Measurements from ENCODE around the gene MANSC4.

MANSC4 gene

GRCh38 chr12:27779920-27780611 is at the start of gene MANSC4, which contains the start of gene KLHL42:
Gene MANSC4 (minus strand): TSS chr12:27780236. CDS start chr12:27771276, 8,960 bp downstream.
Gene KLHL42 (plus strand): TSS chr12:27780233. CDS start chr12:27780331, 98 bp downstream.
- DNase-seq = no peak

GRCh38 chr12:27828196-27828595 is 48.2 kb upstream of the MANSC4 start:
- DNase-seq = no peak

GRCh38 chr12:27826076-27826475 is 46.0 kb upstream of the MANSC4 start:
- no peak for DNase-seq

GRCh38 chr12:27824126-27824842 is 44.2 kb upstream of the MANSC4 start:
- DNase-seq = no peak

- no peak for DNase-seq
Observed at GRCh38 chr12:27823038-27823437, 43.0 kb upstream of the MANSC4 start.

GRCh38 chr12:27822076-27822712 is 42.2 kb upstream of the MANSC4 start:
- DNase-seq = no peak

- DNase-seq = no peak
Observed at GRCh38 chr12:27821259-27821973, 41.4 kb upstream of the MANSC4 start.

GRCh38 chr12:27820564-27820963 is 40.5 kb upstream of the MANSC4 start:
- no peak for DNase-seq

GRCh38 chr12:27818401-27818918 is 38.4 kb upstream of the MANSC4 start:
- no peak for DNase-seq

- DNase-seq = no peak
Observed at GRCh38 chr12:27817766-27818165, 37.7 kb upstream of the MANSC4 start.

- DNase-seq = no peak
Observed at GRCh38 chr12:27814851-27815591, 35.0 kb upstream of the MANSC4 start.

- DNase-seq = no peak
Observed at GRCh38 chr12:27814411-27814810, 34.4 kb upstream of the MANSC4 start.

GRCh38 chr12:27812502-27812901 is 32.5 kb upstream of the MANSC4 start:
- DNase-seq = no peak

- no peak for DNase-seq
Observed at GRCh38 chr12:27810756-27811155, 30.7 kb upstream of the MANSC4 start.

GRCh38 chr12:27808841-27809240 is 28.8 kb upstream of the MANSC4 start:
- DNase-seq = no peak

- no peak for DNase-seq
Observed at GRCh38 chr12:27807063-27807703, 27.1 kb upstream of the MANSC4 start.

GRCh38 chr12:27806259-27806658 is 26.2 kb upstream of the MANSC4 start:
- DNase-seq = no peak

GRCh38 chr12:27805238-27805637 is 25.2 kb upstream of the MANSC4 start:
- DNase-seq = no peak

- no peak for DNase-seq
Observed at GRCh38 chr12:27802936-27803335, 22.9 kb upstream of the MANSC4 start.

- DNase-seq = no peak
Observed at GRCh38 chr12:27802511-27802910, 22.5 kb upstream of the MANSC4 start.

- DNase-seq = no peak
Observed at GRCh38 chr12:27801630-27802029, 21.6 kb upstream of the MANSC4 start.

GRCh38 chr12:27800819-27801218 is 20.8 kb upstream of the MANSC4 start:
- no peak for DNase-seq

All from cortex of kidney (tissue), 1 donor.